B cell (primary cell): ENCODE results near the gene ASPHD2. TPM values are rescaled to one million over a fixed set of nuclear protein-coding genes. Genes with fewer than 3 reads are reported as not detected.

Source experiments
- ATAC-seq: fragments of 200-7000 bp; cut with Tn5 transposase; one replicate; pipeline ENCODE4 v1.10.0; 2021; ENCODE audit warnings: low read depth, mild to moderate bottlenecking, moderate number of reproducible peaks, moderate library complexity
- CTCF ChIA-PET: fragments of 350-600 bp; sonication (Branson Sonifier 250); formaldehyde crosslinking; loops from one replicate; lab custom pipeline; 2021; ENCODE audit warnings: antibody characterized with exemption, inconsistent platforms; lab: Charles Lee
- POLR2A ChIA-PET: fragments of 350-600 bp; sonication (Branson Sonifier 250); formaldehyde crosslinking; loops from one replicate; lab custom pipeline; 2021; ENCODE audit warnings: antibody characterized with exemption; lab: Charles Lee
- DNase-seq: peaks from one replicate; pipeline ENCODE4 v3.0.0; 2013
- H2AFZ ChIP-seq: 2 replicates; pipeline ENCODE4 v1.6.1; 2012; ENCODE audit warnings: mild to moderate bottlenecking, low read depth, low read length; ENCODE audit not compliant: insufficient read depth, poor library complexity, severe bottlenecking
- H3K27ac ChIP-seq, 2 donors: 1 replicate in 1 of 2; 2 replicates in 1 of 2; pipeline ENCODE4 v1.5.1; 2012 to 2013; ENCODE audit warnings: low read length in 2 of 2, mild to moderate bottlenecking in 2 of 2, moderate library complexity in 1 of 2
- H3K27me3 ChIP-seq, 4 experiments: fragments of 200-600 bp in 1 of 4; sonication (generic) in 1 of 4; replicated peaks in 1 of 4; 1 replicate in 2 of 4; 2 replicates in 2 of 4; pipeline versions ENCODE4 v1.6.1 to v1.7.0; 2013 to 2016; ENCODE audit warnings: low read length in 3 of 4, mild to moderate bottlenecking in 2 of 4, mixed read lengths in 1 of 4, moderate library complexity in 1 of 4; ENCODE audit not compliant: insufficient read depth in 4 of 4, control insufficient read depth in 3 of 4; ENCODE audit errors: control extremely low read depth in 1 of 4
- H3K36me3 ChIP-seq, 2 experiments: replicated peaks in 1 of 2; 1 replicate in 1 of 2; 2 replicates in 1 of 2; pipeline versions ENCODE4 v1.6.1 to v1.7.1; 2013; ENCODE audit warnings: low read length in 1 of 2; ENCODE audit not compliant: insufficient read depth in 2 of 2, control insufficient read depth in 1 of 2; ENCODE audit errors: control extremely low read depth in 1 of 2, extremely low read depth in 1 of 2
- H3K4me1 ChIP-seq, 2 donors: fragments of 200-600 bp in 1 of 2; sonication (generic) in 1 of 2; 1 replicate in 1 of 2; 2 replicates in 1 of 2; pipeline versions ENCODE4 v1.5.1 to v1.6.1; 2013 to 2017; ENCODE audit warnings: low read length in 2 of 2; ENCODE audit not compliant: control insufficient read depth in 2 of 2, insufficient read depth in 2 of 2
- H3K4me2 ChIP-seq: replicated peaks from 2 replicates; pipeline ENCODE3; 2012; ENCODE audit warnings: mild to moderate bottlenecking, low read depth, low read length; ENCODE audit not compliant: poor library complexity, severe bottlenecking
- H3K4me3 ChIP-seq, 5 experiments: fragments of 200-600 bp in 1 of 5; sonication (generic) in 1 of 5; 1 replicate in 3 of 5; 2 replicates in 2 of 5; pipeline versions ENCODE4 v1.5.1 to v1.7.0; 2011 to 2016; ENCODE audit warnings: low read length in 4 of 5, mild to moderate bottlenecking in 4 of 5, low read depth in 2 of 5, control low read depth in 1 of 5, moderate library complexity in 1 of 5; ENCODE audit not compliant: insufficient read depth in 1 of 5; ENCODE audit errors: control extremely low read depth in 1 of 5, extremely low read depth in 1 of 5
- H3K79me2 ChIP-seq: fragments of 200-600 bp; sonication (generic); one replicate; pipeline ENCODE4 v1.6.0; 2016; ENCODE audit warnings: low read length; ENCODE audit not compliant: control insufficient read depth, insufficient read depth
- H3K9ac ChIP-seq: fragments of 200-600 bp; sonication (generic); 2 replicates; pipeline ENCODE4 v1.6.1; 2017; ENCODE audit warnings: mild to moderate bottlenecking, low read length, moderate library complexity
- H3K9me3 ChIP-seq, 3 donors: one replicate each; pipeline versions ENCODE4 v1.6.1 to v1.7.1; 2013; ENCODE audit warnings: low read length in 2 of 3; ENCODE audit not compliant: control insufficient read depth in 2 of 3, insufficient read depth in 1 of 3; ENCODE audit errors: control extremely low read depth in 1 of 3
- H4K20me1 ChIP-seq: 2 replicates; pipeline ENCODE4 v1.6.0; 2012; ENCODE audit warnings: mild to moderate bottlenecking, low read length; ENCODE audit not compliant: insufficient read depth, control insufficient read depth, poor library complexity, severe bottlenecking
- H3K27ac Mint-ChIP-seq: one replicate; pipeline ENCODE4 v1.8.0; 2021; ENCODE audit warnings: mixed read lengths
- H3K27me3 Mint-ChIP-seq: one replicate; pipeline ENCODE4 v1.8.0; 2021; ENCODE audit warnings: mixed read lengths
- H3K4me1 Mint-ChIP-seq: one replicate; pipeline ENCODE4 v1.8.0; 2021; ENCODE audit warnings: mixed read lengths
- H3K4me3 Mint-ChIP-seq: one replicate; pipeline ENCODE4 v1.8.0; 2021; ENCODE audit warnings: mixed read lengths
- H3K9me3 Mint-ChIP-seq: one replicate; pipeline ENCODE4 v1.8.0; 2022; ENCODE audit warnings: mixed read lengths; ENCODE audit not compliant: insufficient read depth
- EZH2 ChIP-seq: IDR thresholded peaks from 2 replicates; pipeline ENCODE4 v1.6.1; 2012; ENCODE audit warnings: borderline replicate concordance, low read depth, mild to moderate bottlenecking, moderate library complexity, low read length; ENCODE audit not compliant: insufficient read depth, poor library complexity, severe bottlenecking
- WGBS: methylation state at CpG from one replicate; pipeline ENCODE4 v1.1.5; 2013; ENCODE audit warnings: missing lambda C conversion rate; ENCODE audit not compliant: insufficient coverage; 5-methylcytosine and 5-hydroxymethylcytosine counted together
- intact Hi-C: fragments of 100-400 bp; cut with micrococcal nuclease; formaldehyde crosslinking; loops from one replicate; pipeline ENCODE4 v1.10.0; 2022
- polyA plus RNA-seq: library from polyadenylated mRNA; depleted of rRNA; stranded (reverse); fragments of >200 nt; gene quantifications from 2 replicates; pipeline ENCODE4 v1.2.3, GENCODE V29; 2012
- total RNA-seq, 2 donors: library from RNA; stranded (reverse); fragments of 120-200 nt in 1 of 2; gene quantifications; 1 replicate in 1 of 2; 2 replicates in 1 of 2; pipeline versions ENCODE4 v1.2.3 to v1.2.4, GENCODE V29; 2013 to 2022
- TF ChIP-seq, protein P1 (sequence below): fragments of 200-600 bp; IDR thresholded peaks from one replicate; pipeline ENCODE4 v1.8.0; 2022; ENCODE audit warnings: antibody characterized with exemption, mild to moderate bottlenecking

ASPHD2 gene
- total and polyA plus RNA-seq, 2 donors (not counting 1 experiment from before 2014, with no cell fraction given) = 5.7 to 7.3 TPM

DNA sequence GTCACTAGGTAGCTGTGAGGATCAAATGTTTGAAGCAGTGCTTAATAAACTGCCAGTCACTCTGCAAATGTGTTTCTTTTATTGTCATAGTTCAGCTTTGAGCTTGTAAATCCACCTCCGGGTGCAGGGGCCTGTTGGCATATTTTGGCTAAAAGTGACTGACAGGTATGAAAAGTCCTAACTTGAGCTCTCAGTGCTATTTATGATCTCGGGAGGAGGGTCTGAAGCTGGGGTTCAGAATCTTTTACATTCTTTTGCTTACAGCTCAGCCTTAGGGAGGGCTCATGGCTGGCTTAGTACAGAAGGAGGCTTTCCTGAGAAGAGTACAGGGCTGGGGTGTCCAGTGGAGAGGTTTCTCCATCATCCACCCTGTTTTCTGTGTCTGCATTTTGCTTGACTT, 1.5 kb downstream of the ASPHD2 start:
- no peaks in the 10 kb centered on the region for H3K9me3 Mint-ChIP-seq
- H3K4me3 Mint-ChIP-seq = peak overlapping the region; percentile 77
- H3K9me3 ChIP-seq = peaks cover 0 to 3% (median 0%) of the 10 kb centered on the region in 3 donors
- H3K36me3 ChIP-seq = peaks cover 2 to 21% of the 10 kb centered on the region in 2 experiments
- no peaks in the 10 kb centered on the region for H4K20me1 ChIP-seq
- H3K4me2 ChIP-seq = peak overlapping the region; percentile 94
- no peak overlapping the region for H3K9ac ChIP-seq
- 92% methylated on average over 2 of the region's 2 CpGs for WGBS
- ATAC-seq = no peak
- H3K4me1 ChIP-seq = peaks cover 45 to 51% of the 10 kb centered on the region in 2 donors
- H2AFZ ChIP-seq = no peak overlapping the region
- ChIA-PET CTCF (interaction anchor here (0.7 to 3.2 kb wide), 6 partner anchors 30 to 73 kb away, joined by 3 to 19 read pairs (median 4); partner anchors contain the start of genes HPS4 and SRRD), POLR2A (interaction anchor here (1.1 to 2.0 kb wide), 2 partner anchors 20 to 53 kb away, joined by 3 to 4 read pairs; partner anchors contain the start of genes HPS4 and SRRD)
- peak overlapping the region; percentile 86 for H3K27ac Mint-ChIP-seq
- H3K27me3 Mint-ChIP-seq = no peaks in the 10 kb centered on the region
- H3K27me3 ChIP-seq = no peaks in the 10 kb centered on the region
- peak overlapping the region in 1 of 5 experiments; percentile 100 for H3K4me3 ChIP-seq
- H3K4me1 Mint-ChIP-seq = peaks cover 61% of the 10 kb centered on the region
- DNase-seq = no peak
- intact Hi-C loops = no loop called here
- H3K27ac ChIP-seq = no peak overlapping the region
- peaks cover 58% of the 10 kb centered on the region for H3K79me2 ChIP-seq
- TF ChIP-seq, protein P1, sequence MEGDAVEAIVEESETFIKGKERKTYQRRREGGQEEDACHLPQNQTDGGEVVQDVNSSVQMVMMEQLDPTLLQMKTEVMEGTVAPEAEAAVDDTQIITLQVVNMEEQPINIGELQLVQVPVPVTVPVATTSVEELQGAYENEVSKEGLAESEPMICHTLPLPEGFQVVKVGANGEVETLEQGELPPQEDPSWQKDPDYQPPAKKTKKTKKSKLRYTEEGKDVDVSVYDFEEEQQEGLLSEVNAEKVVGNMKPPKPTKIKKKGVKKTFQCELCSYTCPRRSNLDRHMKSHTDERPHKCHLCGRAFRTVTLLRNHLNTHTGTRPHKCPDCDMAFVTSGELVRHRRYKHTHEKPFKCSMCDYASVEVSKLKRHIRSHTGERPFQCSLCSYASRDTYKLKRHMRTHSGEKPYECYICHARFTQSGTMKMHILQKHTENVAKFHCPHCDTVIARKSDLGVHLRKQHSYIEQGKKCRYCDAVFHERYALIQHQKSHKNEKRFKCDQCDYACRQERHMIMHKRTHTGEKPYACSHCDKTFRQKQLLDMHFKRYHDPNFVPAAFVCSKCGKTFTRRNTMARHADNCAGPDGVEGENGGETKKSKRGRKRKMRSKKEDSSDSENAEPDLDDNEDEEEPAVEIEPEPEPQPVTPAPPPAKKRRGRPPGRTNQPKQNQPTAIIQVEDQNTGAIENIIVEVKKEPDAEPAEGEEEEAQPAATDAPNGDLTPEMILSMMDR = no peak
- TF ChIP-seq EZH2 = no peak

DNA sequence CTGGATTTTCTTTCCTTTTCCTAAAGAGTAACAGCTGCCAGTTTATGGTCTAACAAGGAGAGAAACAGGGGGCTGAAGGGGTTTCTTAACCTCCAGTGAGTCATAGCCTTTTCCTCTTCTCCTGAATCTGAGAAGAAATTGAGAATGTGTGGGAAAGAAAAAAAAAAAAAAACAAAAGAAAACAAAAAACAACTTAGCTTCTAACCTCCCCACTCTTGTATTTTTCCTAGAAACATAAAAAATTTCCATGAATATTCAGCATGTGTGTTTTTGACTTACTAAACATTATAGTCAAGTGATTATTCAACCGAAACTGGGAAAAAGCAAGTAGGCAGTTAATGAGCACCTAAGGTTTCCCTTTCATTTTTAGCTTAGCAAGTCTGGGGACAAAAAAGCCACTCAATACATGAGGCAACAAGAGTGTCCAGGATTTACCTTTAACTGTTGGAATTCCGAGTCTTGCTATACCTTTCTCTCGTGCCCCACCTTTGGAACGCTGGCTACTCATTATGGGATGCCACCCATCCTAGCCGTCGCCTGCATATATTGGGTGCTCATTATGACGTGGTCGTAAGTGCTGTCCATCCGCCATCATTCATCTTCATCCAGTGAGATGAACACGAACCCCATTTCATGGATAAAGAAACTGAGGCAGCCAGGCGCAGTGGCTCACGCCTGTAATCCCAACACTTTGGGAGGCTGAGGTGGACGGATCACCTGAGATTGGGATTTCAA, 2.4 kb downstream of the ASPHD2 start:
- TF ChIP-seq EZH2 = no peak
- TF ChIP-seq, protein P1 = no peak
- Mint-ChIP-seq H3K27me3 (no peaks in the 10 kb centered on the region), H3K27ac (peak overlapping the region; percentile 86), H3K9me3 (no peaks in the 10 kb centered on the region), H3K4me1 (peaks cover 68% of the 10 kb centered on the region), H3K4me3 (peak overlapping the region; percentile 77)
- Histone ChIP-seq H2AFZ (no peak overlapping the region), H3K4me2 (peak overlapping the region; percentile 94), H3K36me3 (peaks cover 5 to 26% of the 10 kb centered on the region in 2 experiments), H3K27me3 (no peaks in the 10 kb centered on the region), H4K20me1 (peaks cover 7% of the 10 kb centered on the region), H3K79me2 (peaks cover 67% of the 10 kb centered on the region), H3K27ac (no peak overlapping the region), H3K4me3 (no peak overlapping the region), H3K9me3 (peaks cover 0 to 3% (median 0%) of the 10 kb centered on the region in 3 donors), H3K9ac (no peak overlapping the region), H3K4me1 (peaks cover 45 to 51% of the 10 kb centered on the region in 2 donors)
- ChIA-PET POLR2A (interaction anchor here (0.7 to 2.0 kb wide), 2 partner anchors 52 to 137 kb away, joined by 4 to 8 read pairs; partner anchors contain the start of genes HPS4 and SRRD), CTCF (interaction anchor here (1.0 to 3.2 kb wide), 4 partner anchors 29 to 67 kb away, joined by 4 to 19 read pairs (median 6); partner anchors contain the start of genes HPS4 and SRRD)
- intact Hi-C loops = no loop called here
- ATAC-seq (no peak), DNase-seq (peak; percentile 24)
- 88% methylated on average over 10 of the region's 13 CpGs for WGBS
